Right lobe of liver (tissue), 4 donors: Measurements from ENCODE around the gene TAOK3.

Experiments used
- POLR2A ChIP-seq: fragments of 450-650 bp; IDR thresholded peaks from one replicate; pipeline ENCODE4 v1.6.1; 2017; ENCODE audit warnings: antibody characterized with exemption, mild to moderate bottlenecking
- TF ChIP-seq, protein P1 (sequence below), 4 donors: fragments of 200-600 bp in 3 of 4; fragments of 450-650 bp in 1 of 4; IDR thresholded peaks; one replicate each; pipeline versions ENCODE4 v1.5.1 to v1.8.0; 2016 to 2022; ENCODE audit warnings: antibody characterized with exemption in 4 of 4, mild to moderate bottlenecking in 2 of 4
- donor health status: DM: no; HTN: no; CAD: no.
- donor health status: DM: no; HTN: no; CAD: no.
- donor health status: DM: no; HTN: yes; CAD: no.

DNA sequence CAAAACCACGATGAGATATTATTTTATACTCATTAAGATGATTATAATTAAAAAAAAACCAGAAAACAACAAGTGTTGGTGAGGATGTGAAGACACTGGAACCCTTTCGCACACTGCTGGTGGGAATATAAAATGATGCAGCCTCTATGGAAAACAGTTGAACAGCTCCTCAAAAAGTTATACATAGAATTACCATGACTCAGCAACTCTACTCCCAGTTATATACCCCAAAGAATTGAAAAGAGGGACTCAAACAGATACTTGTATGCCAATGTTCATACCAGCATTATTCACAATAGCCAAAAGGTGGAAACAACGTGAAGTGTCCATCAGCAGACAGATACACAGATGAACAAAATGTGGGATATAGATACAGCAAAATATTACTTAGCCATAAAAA lies 53.1 kb downstream of the TAOK3 start:
- TF ChIP-seq, protein P1, sequence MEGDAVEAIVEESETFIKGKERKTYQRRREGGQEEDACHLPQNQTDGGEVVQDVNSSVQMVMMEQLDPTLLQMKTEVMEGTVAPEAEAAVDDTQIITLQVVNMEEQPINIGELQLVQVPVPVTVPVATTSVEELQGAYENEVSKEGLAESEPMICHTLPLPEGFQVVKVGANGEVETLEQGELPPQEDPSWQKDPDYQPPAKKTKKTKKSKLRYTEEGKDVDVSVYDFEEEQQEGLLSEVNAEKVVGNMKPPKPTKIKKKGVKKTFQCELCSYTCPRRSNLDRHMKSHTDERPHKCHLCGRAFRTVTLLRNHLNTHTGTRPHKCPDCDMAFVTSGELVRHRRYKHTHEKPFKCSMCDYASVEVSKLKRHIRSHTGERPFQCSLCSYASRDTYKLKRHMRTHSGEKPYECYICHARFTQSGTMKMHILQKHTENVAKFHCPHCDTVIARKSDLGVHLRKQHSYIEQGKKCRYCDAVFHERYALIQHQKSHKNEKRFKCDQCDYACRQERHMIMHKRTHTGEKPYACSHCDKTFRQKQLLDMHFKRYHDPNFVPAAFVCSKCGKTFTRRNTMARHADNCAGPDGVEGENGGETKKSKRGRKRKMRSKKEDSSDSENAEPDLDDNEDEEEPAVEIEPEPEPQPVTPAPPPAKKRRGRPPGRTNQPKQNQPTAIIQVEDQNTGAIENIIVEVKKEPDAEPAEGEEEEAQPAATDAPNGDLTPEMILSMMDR (IDR thresholded peaks at IDR 0.05): no peak
- no peak for TF ChIP-seq POLR2A
